ENCODE results near the gene KIF13A.
A peak's percentile ranks its signal among the peaks of the same experiment; 100 is the strongest.

The KIF13A gene

GRCh38 chr6:17866876-17867444, 120.5 kb downstream of the KIF13A start:
- Mint-ChIP-seq H3K27me3 (ENCODE audit: low read depth) (no peaks in the 10 kb centered on the region), H3K27ac (peak overlapping the region in 1 of 3 experiments; percentile 30), H3K36me3 (ENCODE audit: low read depth) (peaks cover 7% of the 10 kb centered on the region), H3K9me3 (no peaks in the 10 kb centered on the region), H3K4me3 (no peak overlapping the region), H3K4me1 (peaks cover 40% of the 10 kb centered on the region)
- TF ChIP-seq CTCF (IDR thresholded peaks at IDR 0.05; ENCODE audit: unreplicated experiment in 3 of 3): no peak

GRCh38 chr6:17865798-17866725, 121.4 kb downstream of the KIF13A start:
- Mint-ChIP-seq H3K4me1 (peaks cover 34% of the 10 kb centered on the region), H3K9me3 (no peaks in the 10 kb centered on the region), H3K36me3 (ENCODE audit: low read depth) (no peaks in the 10 kb centered on the region), H3K4me3 (no peak overlapping the region), H3K27me3 (ENCODE audit: low read depth) (no peaks in the 10 kb centered on the region), H3K27ac (peak overlapping the region; percentile 59 to 68 (median 64))
- TF ChIP-seq CTCF (IDR thresholded peaks at IDR 0.05; ENCODE audit: unreplicated experiment in 3 of 3): no peak

- H3K27ac Mint-ChIP-seq: peak overlapping the region; percentile 59 to 68 (median 64)
- H3K27me3 Mint-ChIP-seq (ENCODE audit: low read depth): no peaks in the 10 kb centered on the region
- H3K9me3 Mint-ChIP-seq: no peaks in the 10 kb centered on the region
- H3K4me1 Mint-ChIP-seq: peaks cover 29% of the 10 kb centered on the region
- TF ChIP-seq CTCF (IDR thresholded peaks at IDR 0.05; ENCODE audit: unreplicated experiment in 3 of 3): no peak
- H3K36me3 Mint-ChIP-seq (ENCODE audit: low read depth): no peaks in the 10 kb centered on the region
- no peak overlapping the region for H3K4me3 Mint-ChIP-seq
Measured at GRCh38 chr6:17865243-17865642, 122.2 kb downstream of the KIF13A start.

- no peaks in the 10 kb centered on the region for H3K9me3 Mint-ChIP-seq
- TF ChIP-seq CTCF (IDR thresholded peaks at IDR 0.05; ENCODE audit: unreplicated experiment in 3 of 3): no peak
- peaks cover 21% of the 10 kb centered on the region for H3K4me1 Mint-ChIP-seq
- no peaks in the 10 kb centered on the region for H3K36me3 Mint-ChIP-seq (ENCODE audit: low read depth)
- H3K27ac Mint-ChIP-seq: peak overlapping the region; percentile 54 to 69 (median 59)
- H3K27me3 Mint-ChIP-seq (ENCODE audit: low read depth): no peaks in the 10 kb centered on the region
- no peak overlapping the region for H3K4me3 Mint-ChIP-seq
Measured at GRCh38 chr6:17863901-17864754, 123.3 kb downstream of the KIF13A start.

GRCh38 chr6:17861361-17861760, 126.1 kb downstream of the KIF13A start:
- Mint-ChIP-seq H3K4me3 (no peak overlapping the region), H3K36me3 (ENCODE audit: low read depth) (peaks cover 12% of the 10 kb centered on the region), H3K9me3 (no peaks in the 10 kb centered on the region), H3K4me1 (peaks cover 6% of the 10 kb centered on the region), H3K27ac (no peak overlapping the region), H3K27me3 (ENCODE audit: low read depth) (no peaks in the 10 kb centered on the region)
- no peak for TF ChIP-seq CTCF (IDR thresholded peaks at IDR 0.05; ENCODE audit: unreplicated experiment in 3 of 3)

All from nephron (organoid).